ENCODE results near the gene CRIP2.

The CRIP2 gene

DNA sequence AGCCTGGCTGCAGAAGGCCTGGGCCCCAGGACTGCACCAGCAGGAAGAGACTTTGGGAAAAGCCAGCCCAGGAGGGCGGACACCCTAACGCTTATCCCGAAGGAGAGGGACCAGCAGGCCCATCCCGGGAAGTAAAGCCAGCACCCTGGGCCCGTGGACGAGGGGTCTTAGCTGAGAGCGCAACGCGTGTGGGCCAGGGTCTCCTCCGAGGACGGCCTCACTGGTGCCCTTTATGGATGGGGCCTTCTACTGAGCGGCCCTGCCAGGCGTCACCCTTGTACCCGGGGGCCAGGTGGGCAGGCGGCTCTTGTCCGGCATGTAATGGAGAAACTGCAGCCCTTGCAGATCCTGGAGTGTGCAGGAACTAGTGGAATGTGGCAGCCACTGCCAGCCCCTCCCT is 30.5 kb downstream of the CRIP2 start:
- DNase-seq, result no peak
- H3K27me3 ChIP-seq (ENCODE audit: insufficient read depth, low read depth, severe bottlenecking), result no peaks in the 10 kb centered on the region
- no peak overlapping the region for H3K27ac ChIP-seq
- no peak overlapping the region for H3K4me3 ChIP-seq (ENCODE audit: low read depth, low read length)
- TF ChIP-seq, protein P1, sequence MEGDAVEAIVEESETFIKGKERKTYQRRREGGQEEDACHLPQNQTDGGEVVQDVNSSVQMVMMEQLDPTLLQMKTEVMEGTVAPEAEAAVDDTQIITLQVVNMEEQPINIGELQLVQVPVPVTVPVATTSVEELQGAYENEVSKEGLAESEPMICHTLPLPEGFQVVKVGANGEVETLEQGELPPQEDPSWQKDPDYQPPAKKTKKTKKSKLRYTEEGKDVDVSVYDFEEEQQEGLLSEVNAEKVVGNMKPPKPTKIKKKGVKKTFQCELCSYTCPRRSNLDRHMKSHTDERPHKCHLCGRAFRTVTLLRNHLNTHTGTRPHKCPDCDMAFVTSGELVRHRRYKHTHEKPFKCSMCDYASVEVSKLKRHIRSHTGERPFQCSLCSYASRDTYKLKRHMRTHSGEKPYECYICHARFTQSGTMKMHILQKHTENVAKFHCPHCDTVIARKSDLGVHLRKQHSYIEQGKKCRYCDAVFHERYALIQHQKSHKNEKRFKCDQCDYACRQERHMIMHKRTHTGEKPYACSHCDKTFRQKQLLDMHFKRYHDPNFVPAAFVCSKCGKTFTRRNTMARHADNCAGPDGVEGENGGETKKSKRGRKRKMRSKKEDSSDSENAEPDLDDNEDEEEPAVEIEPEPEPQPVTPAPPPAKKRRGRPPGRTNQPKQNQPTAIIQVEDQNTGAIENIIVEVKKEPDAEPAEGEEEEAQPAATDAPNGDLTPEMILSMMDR (IDR thresholded peaks at IDR 0.05; ENCODE audit: low read depth, low read length), result no peak
- no peaks in the 10 kb centered on the region for H3K36me3 ChIP-seq
- H3K9me3 ChIP-seq (ENCODE audit: severe bottlenecking), result no peaks in the 10 kb centered on the region

DNA sequence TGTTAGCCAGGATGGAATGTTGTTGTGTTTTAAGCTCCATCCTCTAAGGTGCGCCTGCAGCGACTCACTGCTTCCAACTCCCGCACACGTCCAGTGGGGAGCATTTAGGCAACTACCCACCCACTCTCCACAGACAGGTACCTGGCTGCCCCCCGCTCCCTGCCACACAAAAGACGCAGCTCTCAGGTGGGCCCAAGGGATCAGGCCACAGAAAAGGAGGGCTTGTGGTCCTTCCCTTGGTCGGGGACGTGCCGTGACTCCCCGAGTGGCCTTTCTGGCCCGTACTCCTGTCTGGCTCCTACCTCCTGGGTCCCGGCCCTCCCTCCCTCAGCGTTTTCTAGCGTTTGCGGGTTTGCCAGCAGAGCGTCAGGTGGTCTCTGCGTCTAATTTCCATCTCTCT is 32.6 kb downstream of the CRIP2 start:
- Histone ChIP-seq H3K27me3 (ENCODE audit: insufficient read depth, low read depth, severe bottlenecking) (no peaks in the 10 kb centered on the region), H3K9me3 (ENCODE audit: severe bottlenecking) (no peaks in the 10 kb centered on the region)

GRCh38 chr14:105508069-105508468 is 33.4 kb downstream of the CRIP2 start:
- Histone ChIP-seq H3K36me3 (no peaks in the 10 kb centered on the region), H3K4me3 (ENCODE audit: low read depth, low read length) (no peak overlapping the region), H3K27ac (no peak overlapping the region), H3K27me3 (ENCODE audit: insufficient read depth, low read depth, severe bottlenecking) (no peaks in the 10 kb centered on the region), H3K9me3 (ENCODE audit: severe bottlenecking) (no peaks in the 10 kb centered on the region)
- DNase-seq, result no peak
- TF ChIP-seq, protein P1 (IDR thresholded peaks at IDR 0.05; ENCODE audit: low read depth, low read length), result no peak

More for the DNA sequence above, 32.6 kb downstream of the CRIP2 start:
- no peak for DNase-seq
- Histone ChIP-seq H3K27ac (no peak overlapping the region), H3K36me3 (no peaks in the 10 kb centered on the region), H3K4me3 (ENCODE audit: low read depth, low read length) (no peak overlapping the region)
- TF ChIP-seq, protein P1 (IDR thresholded peaks at IDR 0.05; ENCODE audit: low read depth, low read length), result no peak

GRCh38 chr14:105508601-105509000 is 34.0 kb downstream of the CRIP2 start:
- Histone ChIP-seq H3K27me3 (ENCODE audit: insufficient read depth, low read depth, severe bottlenecking) (no peaks in the 10 kb centered on the region), H3K4me3 (ENCODE audit: low read depth, low read length) (no peak overlapping the region), H3K27ac (no peak overlapping the region), H3K9me3 (ENCODE audit: severe bottlenecking) (no peaks in the 10 kb centered on the region), H3K36me3 (no peaks in the 10 kb centered on the region)
- TF ChIP-seq, protein P1 (IDR thresholded peaks at IDR 0.05; ENCODE audit: low read depth, low read length), result no peak
- DNase-seq, result no peak

DNA sequence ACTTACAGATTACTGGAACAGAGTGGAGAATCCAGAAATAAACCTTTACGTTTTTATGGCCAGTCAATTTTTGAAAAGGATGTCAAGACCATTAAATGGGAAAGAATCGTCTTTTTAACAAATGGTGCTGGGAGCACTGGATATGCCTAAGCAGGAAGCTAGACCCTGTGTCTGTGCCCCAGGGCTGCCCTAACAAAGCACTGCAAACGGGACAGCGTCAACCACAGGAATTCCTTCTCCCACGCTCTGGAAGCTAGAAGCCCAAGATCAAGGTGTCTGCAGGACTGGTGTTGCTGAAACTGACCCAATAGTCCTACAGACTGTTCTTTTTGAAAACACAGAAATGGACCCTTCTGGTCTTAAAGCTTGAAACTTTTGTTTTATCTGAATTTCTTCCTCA is 42.5 kb downstream of the CRIP2 start:
- Histone ChIP-seq H3K36me3 (no peaks in the 10 kb centered on the region), H3K9me3 (ENCODE audit: severe bottlenecking) (no peaks in the 10 kb centered on the region), H3K27ac (no peak overlapping the region), H3K27me3 (ENCODE audit: insufficient read depth, low read depth, severe bottlenecking) (no peaks in the 10 kb centered on the region), H3K4me3 (ENCODE audit: low read depth, low read length) (no peak overlapping the region)
- TF ChIP-seq, protein P1 (IDR thresholded peaks at IDR 0.05; ENCODE audit: low read depth, low read length), result no peak
- no peak for DNase-seq

GRCh38 chr14:105519946-105520698 is 45.5 kb downstream of the CRIP2 start:
- no peaks in the 10 kb centered on the region for H3K36me3 ChIP-seq
- H3K9me3 ChIP-seq (ENCODE audit: severe bottlenecking), result no peaks in the 10 kb centered on the region
- H3K4me3 ChIP-seq (ENCODE audit: low read depth, low read length), result no peak overlapping the region
- no peak overlapping the region for H3K27ac ChIP-seq
- DNase-seq, result no peak
- no peaks in the 10 kb centered on the region for H3K27me3 ChIP-seq (ENCODE audit: insufficient read depth, low read depth, severe bottlenecking)
- TF ChIP-seq, protein P1 (IDR thresholded peaks at IDR 0.05; ENCODE audit: low read depth, low read length), result no peak

Measured in WERI-Rb-1 (cell line).